Umbilical cord (tissue), 2 donors: Measurements from ENCODE around the gene SH3TC1. TPM values are rescaled to one million over a fixed set of nuclear protein-coding genes. Genes with fewer than 3 reads are reported as not detected.

Source experiments
- DNase-seq: peaks from one replicate; pipeline ENCODE4 v3.0.0-alpha.2; 2015; ENCODE audit warnings: low spot score
- total RNA-seq: library from RNA; depleted of rRNA; stranded (reverse); fragments of >200 nt; gene quantifications from one replicate; pipeline ENCODE4 v1.2.3, GENCODE V29; 2014; ENCODE audit warnings: low replicate concordance; ENCODE audit not compliant: insufficient read depth

Gene SH3TC1
- total RNA-seq, 1 donor from 2014 or later: 59.5 TPM

- no peak for DNase-seq
These were observed 15.0 kb downstream of the SH3TC1 start for GRCh38 chr4:8214136-8214535.

GRCh38 chr4:8215001-8215427, 15.9 kb downstream of the SH3TC1 start:
- DNase-seq: peak; percentile 55

- DNase-seq: no peak
These were observed 16.8 kb downstream of the SH3TC1 start for GRCh38 chr4:8215641-8216442.

GRCh38 chr4:8216443-8217245, 17.6 kb downstream of the SH3TC1 start:
- DNase-seq: no peak

- no peak for DNase-seq
These were observed 18.1 kb downstream of the SH3TC1 start for GRCh38 chr4:8217246-8217511.

GRCh38 chr4:8217871-8218270, 18.8 kb downstream of the SH3TC1 start:
- DNase-seq: no peak

- no peak for DNase-seq
These were observed 19.4 kb downstream of the SH3TC1 start for GRCh38 chr4:8218371-8219031.

- no peak for DNase-seq
These were observed 20.1 kb downstream of the SH3TC1 start for GRCh38 chr4:8219236-8219635.

GRCh38 chr4:8220661-8221450, 21.8 kb downstream of the SH3TC1 start:
- no peak for DNase-seq

GRCh38 chr4:8221476-8221875, 22.4 kb downstream of the SH3TC1 start:
- no peak for DNase-seq

GRCh38 chr4:8221985-8222384, 22.9 kb downstream of the SH3TC1 start:
- no peak for DNase-seq

- no peak for DNase-seq
These were observed 23.7 kb downstream of the SH3TC1 start for GRCh38 chr4:8222609-8223388.

GRCh38 chr4:8224267-8224974, 25.3 kb downstream of the SH3TC1 start:
- DNase-seq: no peak

GRCh38 chr4:8224975-8225625, 26.0 kb downstream of the SH3TC1 start:
- no peak for DNase-seq

GRCh38 chr4:8225706-8226443, 26.8 kb downstream of the SH3TC1 start:
- no peak for DNase-seq

- DNase-seq: no peak
These were observed 28.2 kb downstream of the SH3TC1 start for GRCh38 chr4:8227201-8227770.

GRCh38 chr4:8227771-8228318, 28.8 kb downstream of the SH3TC1 start:
- no peak for DNase-seq
